ENCODE data around the gene KCNA3.
A peak's percentile ranks its signal among the peaks of the same experiment; 100 is the strongest.
"Not testable (repeated sequence)": the region's sequence is repeated elsewhere in the genome, so short reads cannot be mapped to it uniquely, and the experiment has no call there.

Gene KCNA3

DNA sequence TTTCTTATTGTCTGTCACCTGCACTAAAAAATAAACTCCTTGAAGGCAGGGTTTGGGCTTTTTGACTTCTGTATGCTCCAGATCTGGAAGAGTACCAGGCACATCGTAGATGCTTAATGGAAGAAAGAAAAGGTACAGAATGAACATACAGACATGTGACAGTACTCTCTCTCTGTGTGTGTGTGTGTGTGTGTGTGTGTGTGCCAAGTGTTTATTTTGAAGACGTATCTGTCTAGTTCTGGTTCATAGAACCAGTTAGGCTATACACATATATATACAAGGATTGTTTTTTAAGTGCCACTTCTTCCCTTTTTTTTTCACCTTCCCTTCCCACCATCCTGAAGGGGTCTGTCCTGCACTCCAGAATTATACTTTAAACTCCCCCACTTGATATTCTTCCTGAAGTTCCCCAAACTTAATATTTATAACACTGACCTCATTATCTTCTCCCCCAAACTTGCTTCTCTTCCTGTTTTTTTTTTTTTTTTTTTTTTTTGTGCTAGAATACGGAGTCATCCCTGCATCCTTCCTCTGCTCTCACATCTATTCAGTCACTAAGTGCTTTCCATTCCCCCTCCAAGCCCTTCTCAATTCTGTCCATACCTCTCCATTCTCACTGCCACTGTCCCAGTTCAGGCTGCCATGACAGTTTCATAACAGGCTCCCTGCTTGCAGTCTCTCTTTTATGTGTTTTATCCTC lies 5.4 kb upstream of the KCNA3 start:
- no peak for DNase-seq (ENCODE audit: low spot score)
- no peak for FAIRE-seq

DNA sequence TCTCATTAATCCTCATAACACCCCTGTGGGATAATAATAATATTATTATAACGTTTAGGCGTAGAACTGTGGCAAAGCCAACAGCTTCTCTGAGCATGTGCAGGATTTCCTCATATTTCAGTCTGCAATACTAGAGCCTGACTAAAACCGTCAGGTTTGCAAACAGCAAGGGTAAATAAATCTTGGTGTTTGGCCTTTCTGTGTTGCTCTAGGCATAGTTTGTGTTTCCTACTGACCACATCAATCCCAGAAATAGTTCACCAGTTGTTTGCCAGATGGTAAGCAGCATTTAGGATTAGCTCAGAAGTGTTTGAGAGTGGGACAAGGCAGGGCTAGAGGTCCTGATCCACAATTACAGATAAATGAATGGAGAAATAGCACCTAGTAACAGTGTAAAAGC lies 2.8 kb upstream of the KCNA3 start:
- FAIRE-seq (no peak), DNase-seq (ENCODE audit: low spot score) (no peak)

DNA sequence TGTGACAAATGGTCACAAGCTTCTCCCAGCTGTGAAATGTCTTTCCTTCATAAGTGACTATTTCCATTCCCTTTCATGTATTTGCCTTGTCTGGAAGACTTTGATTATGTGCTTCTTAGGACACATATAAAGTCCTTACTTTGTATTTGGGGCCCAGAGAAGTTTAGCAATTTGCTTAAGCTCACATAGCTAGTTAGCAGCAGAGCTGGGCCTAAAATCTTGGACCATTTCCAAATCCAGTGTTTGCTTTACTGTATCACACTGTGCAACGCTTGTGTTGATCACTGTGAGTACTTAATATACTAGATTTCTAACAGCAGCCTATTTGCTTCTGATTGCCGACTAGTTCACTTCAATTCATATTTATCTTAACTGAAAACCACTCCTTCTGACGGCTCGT lies 2.2 kb upstream of the KCNA3 start:
- no peak for FAIRE-seq

DNA sequence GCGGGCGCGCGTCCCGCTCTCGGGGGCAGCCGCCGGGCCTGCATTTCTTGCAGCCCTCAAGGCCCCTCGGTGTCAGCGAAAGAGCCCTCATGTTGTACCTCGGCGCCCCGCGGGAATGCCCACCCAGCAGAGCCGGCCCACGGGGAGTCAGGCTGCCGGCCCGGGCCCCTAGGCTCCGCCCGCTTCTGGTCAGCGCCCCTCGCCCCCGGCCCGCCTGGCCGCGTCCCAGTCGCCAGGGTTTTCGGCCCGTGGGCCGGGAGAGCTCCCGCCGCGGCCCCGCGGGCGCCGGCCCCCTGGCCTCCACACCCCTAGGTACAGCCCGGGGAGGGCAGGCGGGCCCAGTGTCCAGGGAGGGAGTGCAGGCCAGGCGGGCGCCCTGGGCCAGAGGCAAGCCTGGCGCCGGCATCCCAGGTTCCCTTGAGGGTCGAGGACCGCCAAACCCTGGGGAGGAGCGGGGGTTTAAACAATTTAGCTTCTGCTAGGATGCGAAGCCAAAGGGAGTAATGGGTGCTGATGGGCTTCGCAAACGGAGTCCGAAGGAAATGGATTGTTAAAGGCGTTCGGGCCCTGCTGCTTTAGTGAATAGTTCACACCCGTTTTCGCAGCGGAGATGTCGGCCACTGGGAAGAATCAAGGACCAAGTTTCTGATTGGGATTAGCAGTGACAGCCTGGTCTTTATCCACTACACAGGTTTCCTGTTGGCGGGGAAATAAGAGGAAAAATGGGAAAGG lies 486 bp upstream of the KCNA3 start:
- no peak for FAIRE-seq

More for the DNA sequence above, 2.2 kb upstream of the KCNA3 start:
- no peak for DNase-seq (ENCODE audit: low spot score)

DNA sequence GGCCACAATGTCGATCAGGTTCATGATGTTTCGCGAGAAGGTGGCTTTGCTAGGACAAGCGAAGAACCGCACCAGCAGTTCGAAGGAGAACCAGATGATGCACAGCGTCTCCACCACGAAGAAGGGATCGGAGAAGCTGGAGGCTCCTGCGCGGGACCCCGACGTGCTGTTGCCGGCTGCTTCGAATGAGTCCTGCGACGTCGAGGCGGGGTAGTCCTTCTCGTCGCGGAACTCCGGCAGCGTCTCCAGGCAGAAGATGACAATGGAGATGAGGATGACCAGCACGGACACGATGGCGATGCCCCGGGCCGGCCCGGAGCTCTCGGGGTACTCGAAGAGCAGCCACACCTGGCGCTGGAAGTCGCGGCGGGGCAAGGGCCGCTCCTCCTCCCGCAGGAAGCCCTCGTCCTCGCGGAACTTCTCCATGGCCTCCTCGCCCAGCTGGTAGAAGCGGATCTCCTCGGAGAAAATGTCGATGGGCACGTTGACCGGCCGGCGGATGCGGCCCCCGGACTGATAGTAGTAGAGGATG lies 869 bp downstream of the KCNA3 start:
- FAIRE-seq (no peak), DNase-seq (ENCODE audit: low spot score) (no peak)

More for the DNA sequence above, 486 bp upstream of the KCNA3 start:
- no peak for DNase-seq (ENCODE audit: low spot score)

DNA sequence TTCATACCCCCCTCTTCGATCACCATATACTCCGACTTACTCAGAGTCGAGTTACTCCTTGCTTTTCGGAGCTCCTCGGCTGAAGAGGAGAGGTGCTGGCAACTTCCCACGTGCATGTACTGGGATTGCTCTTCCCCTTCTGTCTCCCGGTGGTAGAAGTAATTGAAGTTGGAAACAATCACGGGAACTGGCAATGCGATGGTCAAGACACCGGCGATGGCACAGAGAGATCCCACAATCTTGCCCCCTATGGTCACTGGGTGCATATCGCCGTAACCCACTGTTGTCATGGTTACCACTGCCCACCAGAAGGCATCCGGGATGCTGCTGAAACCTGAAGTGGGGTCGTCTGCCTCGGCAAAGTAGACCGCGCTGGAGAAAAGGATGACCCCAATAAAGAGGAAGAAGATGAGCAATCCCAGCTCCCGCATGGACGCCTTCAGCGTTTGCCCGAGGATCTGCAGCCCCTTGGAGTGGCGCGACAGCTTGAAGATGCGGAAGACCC lies 1.5 kb downstream of the KCNA3 start:
- FAIRE-seq (peak; percentile 20), DNase-seq (ENCODE audit: low spot score) (no peak)

DNA sequence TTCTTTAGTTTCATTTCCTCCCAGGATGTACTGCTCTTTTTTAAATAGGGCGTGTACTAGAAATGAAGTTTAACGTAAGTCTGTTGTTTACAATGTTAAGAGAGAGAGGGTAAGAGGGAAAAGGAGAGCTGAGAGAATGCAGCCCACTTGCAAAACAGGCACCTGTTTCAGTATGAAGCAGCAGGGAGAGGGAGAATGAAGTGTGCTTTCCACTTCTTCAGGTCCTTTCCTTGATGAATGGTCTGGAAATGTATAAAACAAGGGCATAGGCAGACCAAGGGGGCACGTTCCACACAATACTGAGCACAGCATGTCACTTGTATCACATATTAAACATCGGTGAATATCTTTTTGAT lies 2.0 kb downstream of the KCNA3 start:
- no peak for FAIRE-seq
- no peak for DNase-seq (ENCODE audit: low spot score)

DNA sequence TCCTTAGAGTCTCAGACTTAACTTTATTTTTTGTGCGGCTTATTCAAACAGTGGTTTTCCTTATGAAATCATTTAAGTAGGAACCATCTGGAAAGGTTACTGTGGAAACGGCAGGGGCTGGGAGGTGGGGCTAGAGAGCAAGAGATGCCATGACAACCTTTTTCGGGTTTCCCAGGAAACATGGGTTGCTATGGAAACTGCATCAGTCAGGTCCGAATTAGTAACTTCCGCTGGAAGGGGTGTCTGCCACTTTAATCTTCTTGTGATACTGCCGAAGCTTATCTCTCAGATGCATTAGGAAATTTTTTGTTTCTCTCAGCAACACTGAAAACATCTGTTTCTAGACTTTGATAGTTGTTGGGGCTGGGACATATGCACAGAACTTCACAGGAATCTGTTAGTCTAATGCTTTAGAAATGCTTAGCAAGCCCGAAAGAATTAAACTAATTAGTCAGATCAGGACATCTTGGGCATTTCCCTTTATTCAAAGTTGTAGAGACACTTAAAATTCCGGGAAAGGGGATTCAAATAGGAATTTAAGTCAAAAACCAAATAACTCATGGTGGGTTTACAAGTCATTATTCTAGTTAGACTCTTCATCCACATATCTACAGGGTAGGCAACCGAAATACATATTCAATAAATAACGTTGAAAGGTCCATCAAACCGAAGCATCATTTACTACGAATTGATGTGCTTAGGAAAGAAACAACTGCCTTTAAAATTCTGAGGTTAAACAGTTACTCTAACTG lies 2.6 kb downstream of the KCNA3 start:
- peak; percentile 33 for DNase-seq (ENCODE audit: low spot score)
- no peak for FAIRE-seq

DNA sequence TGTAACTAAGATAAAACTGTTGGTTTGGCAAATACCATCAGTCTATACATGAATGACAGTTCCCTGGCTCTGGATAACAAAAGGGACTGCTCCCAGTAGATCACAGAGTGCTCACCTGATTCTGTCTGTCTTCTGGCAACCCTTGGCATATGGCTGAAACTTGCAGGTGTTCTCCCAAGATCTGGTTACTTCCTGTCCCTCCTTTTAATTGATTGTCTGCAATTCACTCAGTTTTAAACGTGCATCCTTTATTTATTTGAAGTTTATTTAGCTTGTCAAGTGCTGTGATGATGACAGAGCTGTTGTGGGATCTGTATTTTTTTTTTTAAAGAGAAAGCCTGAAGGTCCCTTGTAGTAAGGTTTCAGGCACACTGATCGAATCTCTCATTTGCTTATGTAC lies 3.4 kb downstream of the KCNA3 start:
- FAIRE-seq (no peak), DNase-seq (ENCODE audit: low spot score) (no peak)

DNA sequence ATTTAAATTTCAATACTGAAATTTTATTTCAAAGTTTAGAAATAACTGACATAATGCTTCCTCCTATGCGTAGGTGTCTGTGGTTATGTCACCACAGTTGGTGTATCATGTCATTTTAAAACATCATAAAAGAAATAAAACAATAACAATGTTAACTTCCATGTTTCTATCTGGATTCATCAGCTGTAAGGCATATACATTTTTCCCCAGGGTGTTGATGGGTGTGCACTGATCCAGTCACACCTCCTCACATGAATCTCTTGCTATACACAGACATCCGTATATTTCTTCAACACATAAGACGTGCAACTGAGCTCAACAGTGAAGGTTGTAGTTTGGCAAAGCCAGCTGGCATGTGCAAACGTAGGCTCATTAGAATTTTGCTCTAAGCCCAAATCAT lies 6.2 kb downstream of the KCNA3 start:
- no peak for FAIRE-seq
- DNase-seq (ENCODE audit: low spot score) = no peak

DNA sequence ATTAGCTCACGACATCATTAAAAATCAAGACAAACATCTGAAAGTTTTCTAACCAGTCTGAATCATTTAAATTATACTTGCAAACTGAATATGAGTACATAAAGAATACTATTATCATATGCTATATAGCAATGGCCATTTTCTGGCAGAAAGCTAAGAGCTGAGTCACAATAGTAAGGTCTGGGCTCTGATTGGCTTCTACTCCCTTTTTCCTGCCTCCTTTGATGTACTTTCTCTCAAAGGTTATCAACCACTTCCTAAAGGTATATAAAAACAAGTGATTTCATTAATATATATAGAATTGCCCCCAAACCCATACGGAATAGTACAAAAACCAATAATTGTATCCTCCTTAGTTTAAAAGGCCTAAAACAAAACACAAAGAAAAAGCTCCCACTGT lies 7.0 kb downstream of the KCNA3 start:
- DNase-seq (ENCODE audit: low spot score) (no peak), FAIRE-seq (no peak)

DNA sequence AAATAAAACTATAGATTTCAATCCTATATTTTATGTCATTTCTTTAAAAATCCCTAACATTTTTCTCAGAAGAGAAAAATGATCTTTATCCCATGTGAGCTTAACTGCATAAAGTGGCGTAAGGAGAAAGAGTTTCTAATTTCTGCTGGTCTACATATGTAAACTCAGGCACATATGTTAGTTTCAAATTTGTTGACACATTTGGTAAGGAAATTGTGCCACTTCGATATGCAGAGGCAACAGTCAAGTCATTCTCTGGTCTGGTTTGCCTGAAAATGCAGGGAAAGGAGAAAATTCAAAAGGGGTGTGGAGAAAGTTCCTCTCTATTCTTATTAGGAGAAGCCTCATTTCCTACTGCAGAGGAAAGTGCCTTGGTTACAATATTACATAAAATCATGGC lies 11.5 kb downstream of the KCNA3 start:
- FAIRE-seq (no peak), DNase-seq (ENCODE audit: low spot score) (no peak)

DNA sequence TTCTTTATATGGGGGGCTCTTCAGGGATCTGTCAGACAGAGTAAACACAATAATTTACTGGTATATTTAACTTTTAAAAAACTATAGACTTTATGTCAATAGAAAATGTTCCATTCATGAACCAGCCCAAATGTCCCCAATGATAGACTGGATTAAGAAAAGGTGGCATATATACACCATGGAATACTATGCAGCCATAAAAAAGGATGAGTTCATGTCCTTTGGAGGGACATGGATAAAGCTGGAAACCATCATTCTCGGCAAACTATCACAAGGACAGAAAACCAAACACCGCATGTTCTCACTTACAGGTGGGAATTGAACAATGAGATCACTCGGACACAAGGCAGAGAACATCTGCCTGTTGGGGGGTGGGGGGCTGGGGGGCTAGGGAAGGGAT lies 15.2 kb downstream of the KCNA3 start:
- not testable (repeated sequence) for DNase-seq (ENCODE audit: low spot score); FAIRE-seq

DNA sequence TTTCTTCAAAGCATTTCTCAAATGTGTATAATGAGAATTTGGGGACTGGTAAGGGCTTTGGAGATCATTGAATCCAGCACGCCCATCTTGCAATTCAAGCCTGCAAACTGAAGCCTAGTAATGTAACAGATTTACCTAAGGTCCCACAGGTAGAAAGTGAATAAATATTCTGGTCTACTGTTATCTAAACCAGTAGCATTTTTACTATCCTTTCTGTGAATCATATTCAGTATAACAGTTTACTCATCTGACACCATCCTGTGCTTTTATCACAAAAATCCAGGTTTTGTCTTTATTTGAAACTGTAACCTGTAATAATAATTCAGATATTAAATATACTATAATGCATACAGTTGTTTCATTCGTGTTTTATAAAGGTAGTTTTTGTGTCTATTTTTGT lies 17.4 kb downstream of the KCNA3 start:
- DNase-seq (ENCODE audit: low spot score) (no peak), FAIRE-seq (no peak)

DNA sequence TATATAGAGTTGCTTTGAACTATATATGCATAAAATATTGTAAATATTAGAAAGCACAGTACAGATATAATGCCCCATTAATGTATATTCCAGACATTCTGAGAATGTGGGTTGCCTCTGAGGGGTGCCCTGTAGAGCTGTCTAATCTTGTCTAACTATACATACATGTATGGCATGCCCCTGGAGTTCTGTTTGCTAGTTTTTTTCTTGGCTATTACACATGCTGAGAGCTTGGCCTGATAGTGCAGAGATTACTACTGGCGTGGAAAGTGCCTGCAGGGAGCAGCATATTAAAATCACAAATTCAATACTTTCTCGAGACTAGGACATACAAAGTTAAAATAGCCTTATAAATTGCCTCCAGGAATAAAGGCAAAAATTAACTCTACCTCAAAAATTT lies 24.1 kb downstream of the KCNA3 start:
- DNase-seq (ENCODE audit: low spot score) (no peak), FAIRE-seq (no peak)

DNA sequence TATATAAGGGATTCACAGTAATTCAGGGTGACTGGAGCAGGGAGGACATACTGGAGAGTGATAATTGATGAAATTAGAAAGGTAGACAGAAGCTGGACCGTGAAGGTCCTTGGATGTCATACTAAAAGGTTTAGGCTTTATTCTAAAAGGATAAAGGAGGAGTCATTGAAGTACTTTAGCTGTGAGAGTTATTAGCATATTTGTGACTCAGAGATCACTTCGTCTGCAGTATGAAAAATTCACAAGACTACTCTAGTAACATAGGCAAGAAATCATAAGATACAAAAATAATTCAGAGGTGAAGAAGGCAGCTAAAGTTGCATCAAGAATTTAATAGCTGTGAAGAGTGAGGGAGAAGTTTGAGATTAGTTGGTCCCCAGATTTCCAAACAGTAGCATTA lies 26.3 kb downstream of the KCNA3 start:
- DNase-seq (ENCODE audit: low spot score) (no peak), FAIRE-seq (no peak)

DNA sequence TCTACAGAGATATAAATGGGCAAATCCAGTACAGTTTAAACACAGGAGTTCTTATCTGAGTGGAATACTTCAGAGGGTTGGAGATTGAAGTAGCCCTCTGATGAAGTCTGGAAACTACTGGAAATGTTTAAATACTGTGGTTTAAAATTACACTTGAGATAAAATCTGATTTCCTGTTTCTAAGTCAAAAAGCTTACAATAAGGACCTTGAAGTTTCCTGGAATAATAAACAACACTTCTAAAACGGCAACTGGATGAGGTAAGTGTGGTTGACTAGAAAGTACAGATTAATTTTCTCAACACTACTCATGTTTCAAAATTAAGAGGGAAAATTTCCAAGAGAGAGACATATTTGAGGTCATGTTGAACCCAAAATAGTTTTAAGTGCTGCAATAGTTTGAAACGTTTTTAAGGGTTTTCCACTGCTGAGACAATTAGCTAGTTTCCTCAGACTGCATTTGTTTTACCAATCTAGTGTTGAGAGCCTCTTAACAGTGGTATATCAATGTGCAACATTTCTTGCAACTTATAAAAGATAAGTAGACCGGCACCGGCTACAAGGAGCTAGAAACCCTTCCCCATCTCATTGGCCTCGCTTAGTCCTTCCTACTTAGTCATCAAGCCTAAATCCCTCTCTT lies 27.4 kb downstream of the KCNA3 start:
- FAIRE-seq (no peak), DNase-seq (ENCODE audit: low spot score) (no peak)

DNA sequence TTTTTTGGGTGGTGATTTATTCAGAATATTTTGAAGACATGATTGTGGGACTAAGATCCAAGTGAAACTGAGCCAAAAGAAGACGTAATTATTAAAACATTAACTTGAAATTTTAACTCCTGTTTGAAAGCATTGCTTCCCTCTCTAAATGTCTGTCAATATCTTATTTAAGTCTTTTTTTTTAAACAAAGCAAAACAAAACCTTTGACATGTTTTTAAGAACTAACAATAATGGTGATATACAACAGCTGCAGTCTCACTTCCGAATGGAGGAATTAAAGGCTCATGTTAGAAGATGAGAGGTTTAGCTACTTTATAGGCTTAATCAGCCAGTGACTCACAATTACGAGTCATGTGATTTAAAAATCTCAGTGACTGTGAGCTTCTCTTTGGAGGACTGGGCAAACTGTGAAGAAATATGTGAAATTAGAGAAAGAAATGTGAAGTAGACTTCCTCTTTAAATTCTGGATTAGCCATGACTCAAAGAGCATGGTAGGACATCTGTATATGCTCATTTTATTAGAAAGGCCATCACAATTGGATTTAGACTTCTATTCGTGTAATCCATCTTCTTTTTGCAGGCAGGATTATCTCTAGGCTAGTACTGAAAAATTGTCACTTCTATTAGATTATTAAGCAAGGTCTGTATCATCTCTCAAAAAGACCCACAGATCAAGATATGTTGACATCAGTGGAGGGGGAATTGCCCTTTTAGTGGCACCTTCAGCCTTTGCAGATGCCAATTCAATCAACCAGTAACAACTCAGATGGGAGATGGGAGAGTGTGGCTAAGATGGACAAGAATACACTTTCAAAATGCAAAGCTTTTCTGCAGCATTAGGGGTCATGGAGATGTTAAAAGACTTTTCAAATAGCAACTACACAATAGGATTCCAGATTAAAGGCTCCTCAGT lies 28.7 kb downstream of the KCNA3 start:
- DNase-seq (ENCODE audit: low spot score) (peak; percentile 37), FAIRE-seq (no peak)

DNA sequence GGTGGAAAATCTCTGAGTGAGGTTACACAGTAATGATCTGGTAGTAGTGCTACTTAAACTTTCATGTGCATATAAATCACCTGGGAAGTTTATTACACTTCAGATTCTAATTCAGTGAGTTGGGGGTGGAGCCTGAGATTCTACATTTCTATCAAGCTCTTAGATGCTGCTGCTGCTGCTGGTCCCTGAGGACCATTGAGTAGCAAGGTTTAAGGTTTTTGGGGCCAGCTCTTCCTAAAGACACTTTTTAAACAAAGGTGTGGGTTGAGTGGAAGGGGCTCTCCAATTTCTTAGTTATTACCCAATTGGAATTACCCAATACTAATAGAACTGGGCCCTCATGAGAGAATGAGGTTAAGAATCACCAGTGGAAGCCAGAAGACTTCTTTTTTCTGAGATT lies 29.5 kb downstream of the KCNA3 start:
- FAIRE-seq (no peak), DNase-seq (ENCODE audit: low spot score) (no peak)

DNA sequence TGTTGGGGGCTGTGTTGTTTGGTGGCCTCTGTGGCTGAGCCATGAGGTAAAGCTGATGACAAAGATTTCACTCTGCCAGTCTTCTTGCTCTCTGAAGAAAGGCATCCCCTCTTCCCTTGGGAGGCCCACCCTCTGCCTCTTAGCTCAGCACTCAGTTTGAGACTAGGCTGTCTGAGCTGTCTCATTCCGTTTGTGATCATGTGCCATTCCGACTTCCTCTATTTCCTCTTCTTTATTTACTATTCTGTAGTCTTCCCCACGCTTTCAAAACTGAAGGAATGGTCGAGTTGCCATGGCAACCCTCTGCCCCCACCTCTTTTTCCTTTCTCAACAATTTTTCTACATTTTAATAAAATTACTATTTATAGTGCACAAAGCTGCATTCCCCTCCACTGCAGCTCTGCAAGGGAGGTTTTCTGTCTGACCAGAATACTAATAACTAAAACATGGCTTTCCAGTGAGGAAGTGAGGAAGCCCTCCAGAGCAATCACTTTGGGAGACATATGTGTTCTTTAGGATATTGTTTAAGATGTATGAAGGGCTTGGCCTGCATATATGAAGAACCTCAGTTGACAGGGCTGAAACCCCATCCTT lies 30.8 kb downstream of the KCNA3 start:
- no peak for FAIRE-seq

More for the DNA sequence above, 30.8 kb downstream of the KCNA3 start:
- no peak for DNase-seq (ENCODE audit: low spot score)
